SK-N-SH treated with all-trans-retinoic acid at 6 μM for 48 hours (cell line): ENCODE measurements around the gene SHB.

Experiments used
- CSDC2 ChIP-seq: fragments of 250-450 bp; sonication (Bioruptor Pico); IDR thresholded peaks from 2 replicates; pipeline ENCODE4 v1.5.0; 2020; ENCODE audit warnings: mild to moderate bottlenecking, moderate library complexity
- GLIS3 ChIP-seq: fragments of 250-450 bp; sonication (Bioruptor Pico); IDR thresholded peaks from 2 replicates; pipeline ENCODE4 v1.5.0; 2020; ENCODE audit warnings: mild to moderate bottlenecking, moderate library complexity
- SNAI2 ChIP-seq: fragments of 250-450 bp; sonication (Bioruptor Pico); IDR thresholded peaks from 2 replicates; pipeline ENCODE4 v1.5.0; 2020; ENCODE audit warnings: mild to moderate bottlenecking, moderate library complexity
- TOX ChIP-seq: fragments of 250-450 bp; sonication (Bioruptor Pico); IDR thresholded peaks from 2 replicates; pipeline ENCODE4 v1.8.0; 2021; ENCODE audit warnings: mild to moderate bottlenecking, moderate library complexity, borderline replicate concordance
- ZFP30 ChIP-seq: fragments of 450-650 bp; formaldehyde crosslinking; IDR thresholded peaks from 2 replicates; pipeline ENCODE4 v1.5.0; 2022; ENCODE audit warnings: mild to moderate bottlenecking, moderate library complexity
- ZNF70 ChIP-seq: fragments of 450-650 bp; formaldehyde crosslinking; IDR thresholded peaks from 2 replicates; pipeline ENCODE4 v1.5.0; 2020; ENCODE audit warnings: mild to moderate bottlenecking, moderate library complexity

DNA sequence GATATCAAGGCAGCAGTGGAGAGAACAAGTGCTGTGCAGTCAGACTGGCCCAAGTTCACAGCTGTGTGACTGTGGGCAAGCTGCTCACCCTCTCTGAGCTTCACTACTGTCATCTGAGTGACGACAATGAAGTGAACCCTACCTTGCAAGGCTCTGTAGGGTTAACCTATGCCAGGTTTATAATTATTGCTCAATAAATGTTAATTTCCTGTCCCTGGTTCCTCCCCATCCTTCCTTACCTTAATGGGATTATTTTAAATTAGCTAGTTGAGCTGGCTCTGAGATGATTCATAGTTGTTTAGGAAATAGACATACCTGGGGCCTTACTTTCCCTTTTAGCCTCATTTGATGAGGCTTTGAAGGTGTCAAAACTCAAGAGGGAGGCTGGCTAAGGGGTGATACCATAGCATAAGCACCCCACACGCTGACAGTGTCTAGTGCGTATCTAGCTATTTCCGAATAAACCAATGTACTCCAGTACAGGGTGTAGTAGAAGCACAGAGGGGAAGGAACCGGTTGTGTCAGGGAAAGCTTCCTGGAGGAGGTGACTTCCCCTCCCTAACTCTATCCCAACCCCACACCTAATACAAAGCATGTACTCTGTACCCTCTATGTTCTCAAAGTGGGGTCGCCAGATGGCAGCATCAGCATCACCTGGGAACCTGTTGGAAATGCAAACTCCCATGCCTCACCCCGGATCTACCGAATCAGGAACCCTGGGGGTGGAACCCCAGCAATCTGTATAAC, 101.8 kb downstream of the SHB start:
- no peak for TF ChIP-seq GLIS3
- no peak for TF ChIP-seq CSDC2
- TF ChIP-seq SNAI2: no peak
- TF ChIP-seq ZFP30 (CRISPR knock-in tag): no peak
- no peak for TF ChIP-seq ZNF70 (CRISPR knock-in tag)
- TF ChIP-seq TOX: no peak
